ENCODE data around the gene AJUBA.
"Not testable (repeated sequence)": the region's sequence is repeated elsewhere in the genome, so short reads cannot be mapped to it uniquely, and the experiment has no call there.

AJUBA gene

GRCh38 chr14:23006188-23006534, 23.8 kb upstream of the AJUBA start:
- DNase-seq, result no peak

GRCh38 chr14:23005451-23006187, 23.3 kb upstream of the AJUBA start:
- DNase-seq, result peak; percentile 19 to 46 (median 42)

- not testable (repeated sequence) for DNase-seq
These were observed 21.9 kb upstream of the AJUBA start for GRCh38 chr14:23004274-23004673.

GRCh38 chr14:23002592-23002991, 20.2 kb upstream of the AJUBA start:
- no peak for DNase-seq

GRCh38 chr14:23000860-23001259, 18.5 kb upstream of the AJUBA start:
- no peak for DNase-seq

GRCh38 chr14:22998329-22999012, 16.1 kb upstream of the AJUBA start:
- DNase-seq, result no peak

GRCh38 chr14:22997676-22998323, 15.4 kb upstream of the AJUBA start:
- no peak for DNase-seq

- no peak for DNase-seq
These were observed 14.7 kb upstream of the AJUBA start for GRCh38 chr14:22996768-22997654.

- no peak for DNase-seq
These were observed 13.7 kb upstream of the AJUBA start for GRCh38 chr14:22995889-22996625.

GRCh38 chr14:22994762-22995275, 12.5 kb upstream of the AJUBA start:
- peak; percentile 36 to 59 (median 58) for DNase-seq

- DNase-seq, result no peak
These were observed 11.2 kb upstream of the AJUBA start for GRCh38 chr14:22993517-22993916.

- no peak for DNase-seq
These were observed 9.5 kb upstream of the AJUBA start for GRCh38 chr14:22991852-22992251.

GRCh38 chr14:22987291-22987690, 4.9 kb upstream of the AJUBA start:
- DNase-seq, result no peak

GRCh38 chr14:22986508-22987054, 4.2 kb upstream of the AJUBA start:
- peak; percentile 90 to 95 (median 95) for DNase-seq

- DNase-seq, result no peak
These were observed 3.6 kb upstream of the AJUBA start for GRCh38 chr14:22985894-22986507.

- DNase-seq, result no peak
These were observed 2.8 kb upstream of the AJUBA start for GRCh38 chr14:22984959-22985658.

- no peak for DNase-seq
These were observed 375 bp downstream of the AJUBA start for GRCh38 chr14:22981876-22982476.

GRCh38 chr14:22981090-22981875, 1.1 kb downstream of the AJUBA start:
- peak in 1 of 3 donors; percentile 13 for DNase-seq

- no peak for DNase-seq
These were observed 1.7 kb downstream of the AJUBA start for GRCh38 chr14:22980672-22981089.

Data from suppressor macrophage treated with lipopolysaccharide for 1 hour (primary cell).